ENCODE results near the gene FLNC.
A peak's percentile ranks its signal among the peaks of the same experiment; 100 is the strongest.

The FLNC gene

GRCh38 chr7:128859232-128860157 is 29.3 kb downstream of the FLNC start:
- Histone ChIP-seq H3K27ac (peak overlapping the region; percentile 89 to 94), H3K4me1 (peaks cover 13 to 50% (median 39%) of the 10 kb centered on the region in 4 donors), H3K27me3 (no peaks in the 10 kb centered on the region), H3K4me3 (no peak overlapping the region), H3K36me3 (peaks cover 10 to 26% (median 25%) of the 10 kb centered on the region in 3 donors), H3K9me3 (no peaks in the 10 kb centered on the region)
- no peak for TF ChIP-seq CTCF (IDR thresholded peaks at IDR 0.05)
- DNase-seq: no peak
- intact Hi-C loops (cut with DNase I; ENCODE audit: low total_unique reads): loop anchor here (10.0 kb wide), 1 partner anchor 125 kb away; the partner anchor contains the start of gene CALU

DNA sequence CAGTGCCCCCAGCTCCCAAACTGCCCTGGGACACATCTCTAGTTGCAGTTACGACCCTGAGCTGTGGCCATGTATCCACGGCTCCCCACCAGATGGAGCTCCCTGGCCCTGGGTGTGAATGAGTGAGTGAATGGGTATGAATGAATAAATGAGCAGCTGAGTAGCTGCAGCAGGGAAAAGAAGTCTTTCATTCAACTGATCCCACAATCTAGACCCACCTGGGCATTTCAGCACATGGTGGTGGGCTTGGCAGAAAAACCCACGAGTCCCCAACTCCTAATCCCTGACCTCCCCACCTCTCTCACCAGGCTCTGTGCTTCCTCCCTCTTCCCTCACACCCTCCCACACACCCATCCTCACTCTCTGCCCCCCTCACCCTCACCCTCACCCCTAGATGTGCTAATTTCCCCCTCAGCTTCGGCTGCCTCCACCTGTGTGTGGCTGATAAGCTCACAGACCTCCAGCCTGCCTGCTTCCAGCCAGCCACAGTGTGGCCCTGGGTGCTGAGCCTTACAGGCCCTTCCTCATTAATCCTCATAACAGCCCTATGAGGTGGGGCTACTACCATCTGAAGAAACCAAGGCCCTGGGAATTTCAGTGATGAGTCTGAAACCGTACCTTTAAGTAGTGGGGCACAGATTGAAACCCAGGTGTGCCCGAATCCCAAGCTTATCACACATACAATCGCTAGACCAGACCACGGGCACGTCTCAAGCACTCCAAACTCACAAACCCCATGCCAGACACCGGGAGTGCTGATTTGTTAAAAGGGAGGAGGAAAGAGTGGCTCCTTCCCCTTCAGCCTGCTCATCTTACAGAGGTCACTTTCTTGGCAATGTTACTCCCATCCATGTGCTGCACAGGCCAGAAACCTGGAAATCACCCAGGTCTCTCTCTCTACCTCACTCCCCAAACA is 30.2 kb downstream of the FLNC start:
- Histone ChIP-seq H3K27ac (peak overlapping the region; percentile 89 to 94), H3K4me1 (peaks cover 13 to 53% (median 42%) of the 10 kb centered on the region in 4 donors), H3K9me3 (no peaks in the 10 kb centered on the region), H3K4me3 (no peak overlapping the region), H3K36me3 (peaks cover 7 to 24% (median 22%) of the 10 kb centered on the region in 3 donors), H3K27me3 (no peaks in the 10 kb centered on the region)
- TF ChIP-seq CTCF (IDR thresholded peaks at IDR 0.05): no peak
- intact Hi-C loops (cut with DNase I; ENCODE audit: low total_unique reads): loop anchor here (10.0 kb wide), 1 partner anchor 126 kb away; the partner anchor contains the start of gene CALU
- DNase-seq: no peak

GRCh38 chr7:128861957-128862570 is 31.9 kb downstream of the FLNC start:
- no peaks in the 10 kb centered on the region for H3K9me3 ChIP-seq
- H3K4me3 ChIP-seq: peak overlapping the region; percentile 66 to 70
- no peak for TF ChIP-seq CTCF (IDR thresholded peaks at IDR 0.05)
- H3K4me1 ChIP-seq: peaks cover 13 to 53% (median 42%) of the 10 kb centered on the region in 4 donors
- no peaks in the 10 kb centered on the region for H3K27me3 ChIP-seq
- peak overlapping the region in 1 of 2 donors; percentile 43 for H3K27ac ChIP-seq
- intact Hi-C loops (cut with DNase I; ENCODE audit: low total_unique reads): loop anchor here (10.0 kb wide), 1 partner anchor 127 kb away; the partner anchor contains the start of gene CALU
- DNase-seq: no peak
- H3K36me3 ChIP-seq: peaks cover 8 to 22% (median 16%) of the 10 kb centered on the region in 3 donors

DNA sequence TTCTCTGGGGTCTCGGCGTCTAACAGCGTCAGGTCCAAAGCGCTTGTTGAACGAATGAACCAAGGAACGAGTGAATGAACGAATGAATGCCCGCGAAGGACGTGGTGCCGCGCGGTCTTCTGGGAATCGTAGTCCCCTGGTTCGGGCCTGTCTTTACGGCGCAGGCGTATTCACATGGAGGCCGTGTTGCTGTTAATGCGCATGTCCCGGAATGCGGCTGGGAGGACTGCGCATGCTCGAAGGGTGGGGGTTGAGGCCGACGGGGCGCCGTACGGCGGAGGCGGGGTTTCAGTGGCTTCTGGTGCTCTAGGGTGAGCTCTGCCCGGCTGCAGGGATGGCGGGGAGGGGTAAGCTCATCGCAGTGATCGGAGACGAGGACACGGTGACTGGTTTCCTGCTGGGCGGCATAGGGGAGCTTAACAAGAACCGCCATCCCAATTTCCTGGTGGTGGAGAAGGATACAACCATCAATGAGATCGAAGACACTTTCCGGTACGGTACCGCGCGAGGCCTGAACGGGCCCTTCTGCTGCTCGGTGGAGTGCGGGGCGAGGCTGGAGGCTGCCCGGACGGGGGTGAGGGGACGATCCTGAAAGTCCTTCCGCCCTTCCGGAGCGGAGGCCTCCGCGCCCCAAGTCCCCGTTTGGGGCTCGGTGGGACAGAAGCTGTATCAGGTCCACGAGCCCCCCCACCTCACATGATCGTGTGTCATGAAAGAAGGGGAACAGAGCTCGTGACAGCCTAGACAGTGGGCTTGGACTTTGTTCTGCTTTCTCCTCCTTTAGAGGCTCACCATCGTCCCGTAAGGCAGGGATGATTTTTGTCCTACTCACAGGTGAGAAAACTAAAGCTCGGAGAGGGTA is 32.6 kb downstream of the FLNC start, which contains the start of gene ATP6V1F:
Gene ATP6V1F, plus strand, starts transcription at position 286 of the 862 bp plus-strand sequence. Its CDS starts 49 bp downstream, at position 335.
- TF ChIP-seq CTCF (IDR thresholded peaks at IDR 0.05): peak in 1 of 2 experiments; percentile 22
- peaks cover 13 to 51% (median 41%) of the 10 kb centered on the region in 4 donors for H3K4me1 ChIP-seq

More for the DNA sequence above, 32.6 kb downstream of the FLNC start, which contains the start of gene ATP6V1F:
- no peaks in the 10 kb centered on the region for H3K9me3 ChIP-seq
- H3K27me3 ChIP-seq: no peaks in the 10 kb centered on the region
- H3K36me3 ChIP-seq: peaks cover 8 to 22% (median 14%) of the 10 kb centered on the region in 3 donors
- H3K4me3 ChIP-seq: peak within 1 kb of the TSS; percentile 66 to 70
- DNase-seq: peak; percentile 97 to 99
- intact Hi-C loops (cut with DNase I; ENCODE audit: low total_unique reads): loop anchor here (10.0 kb wide), 1 partner anchor 128 kb away; the partner anchor contains the start of gene CALU
- H3K27ac ChIP-seq: peak within 1 kb of the TSS; percentile 70 to 73
